GM19324 (cell line): ENCODE measurements around the gene MACROD1.

Experiments used
- ATAC-seq: cut with Tn5 transposase; IDR thresholded peaks from one replicate; pipeline ENCODE4 v1.9.1; 2021; ENCODE audit warnings: mild to moderate bottlenecking, moderate library complexity; ENCODE audit not compliant: unreplicated experiment, low FRiP score

Gene MACROD1

GRCh38 chr11:64132191-64132771 is 33.6 kb downstream of the MACROD1 start:
- no peak for ATAC-seq

GRCh38 chr11:64131683-64132190 is 34.2 kb downstream of the MACROD1 start:
- no peak for ATAC-seq

GRCh38 chr11:64130618-64131017 is 35.3 kb downstream of the MACROD1 start:
- no peak for ATAC-seq

- ATAC-seq: no peak
Observed at GRCh38 chr11:64129403-64129802, 36.5 kb downstream of the MACROD1 start.

- no peak for ATAC-seq
Observed at GRCh38 chr11:64128255-64129006, 37.5 kb downstream of the MACROD1 start.

- no peak for ATAC-seq
Observed at GRCh38 chr11:64127267-64128072, 38.4 kb downstream of the MACROD1 start.

- no peak for ATAC-seq
Observed at GRCh38 chr11:64126796-64127195, 39.1 kb downstream of the MACROD1 start.

- ATAC-seq: no peak
Observed at GRCh38 chr11:64126371-64126770, 39.5 kb downstream of the MACROD1 start.

- no peak for ATAC-seq
Observed at GRCh38 chr11:64125676-64126075, 40.2 kb downstream of the MACROD1 start.

GRCh38 chr11:64124147-64124546 is 41.8 kb downstream of the MACROD1 start:
- ATAC-seq: no peak

GRCh38 chr11:64123679-64124078 is 42.2 kb downstream of the MACROD1 start:
- no peak for ATAC-seq

GRCh38 chr11:64122411-64123410 is 43.2 kb downstream of the MACROD1 start:
- no peak for ATAC-seq

- no peak for ATAC-seq
Observed at GRCh38 chr11:64121663-64122410, 44.1 kb downstream of the MACROD1 start.

- ATAC-seq: no peak
Observed at GRCh38 chr11:64120951-64121569, 44.9 kb downstream of the MACROD1 start.

- no peak for ATAC-seq
Observed at GRCh38 chr11:64119700-64120099, 46.2 kb downstream of the MACROD1 start.

- no peak for ATAC-seq
Observed at GRCh38 chr11:64118876-64119665, 46.8 kb downstream of the MACROD1 start.

GRCh38 chr11:64117763-64118459 is 48.0 kb downstream of the MACROD1 start:
- no peak for ATAC-seq
